Lower leg skin (tissue), 4 donors: ENCODE data around the gene PPP1R12C. TPM values are rescaled to one million over a fixed set of nuclear protein-coding genes. Genes with fewer than 3 reads are reported as not detected.

ENCODE experiments used
- DNase-seq, 2 donors: peaks; one replicate each; pipeline ENCODE4 v3.0.0-alpha.2; 2019; ENCODE audit warnings: low spot score in 2 of 2
- H3K4me3 ChIP-seq: fragments of 200-600 bp; sonication (generic); 2 replicates; pipeline ENCODE4 v1.5.1; 2017; ENCODE audit warnings: mild to moderate bottlenecking, low read depth; ENCODE audit not compliant: poor library complexity, severe bottlenecking
- POLR2A ChIP-seq, 2 donors: fragments of 450-650 bp; IDR thresholded peaks; one replicate each; pipeline ENCODE4 v1.6.1; 2016 to 2017; ENCODE audit warnings: antibody characterized with exemption in 2 of 2, mild to moderate bottlenecking in 1 of 2, moderate library complexity in 1 of 2
- whole genome bisulfite sequencing, 2 donors: methylation state at CpG; one replicate each; pipeline ENCODE4 v1.1.5; 2018; 5-methylcytosine and 5-hydroxymethylcytosine counted together
- intact Hi-C: fragments of 100-400 bp; cut with DNase I; formaldehyde crosslinking; loops from one replicate; pipeline ENCODE4 v1.15.0; 2023; ENCODE audit warnings: low total_unique reads
- total RNA-seq, 4 donors: library from RNA; depleted of rRNA; stranded (reverse); fragments of >200 nt; gene quantifications; one replicate each; pipeline ENCODE4 v1.1.0, GENCODE V29; 2016
- TF ChIP-seq, protein P1 (sequence below), 3 donors: fragments of 450-650 bp; IDR thresholded peaks; one replicate each; pipeline ENCODE4 v1.5.1; 2016; ENCODE audit warnings: antibody characterized with exemption in 3 of 3, mild to moderate bottlenecking in 3 of 3, moderate library complexity in 2 of 3

The PPP1R12C gene
- total RNA-seq, 4 donors from 2014 or later: 55.5 to 103 (median 79.4) TPM

DNA sequence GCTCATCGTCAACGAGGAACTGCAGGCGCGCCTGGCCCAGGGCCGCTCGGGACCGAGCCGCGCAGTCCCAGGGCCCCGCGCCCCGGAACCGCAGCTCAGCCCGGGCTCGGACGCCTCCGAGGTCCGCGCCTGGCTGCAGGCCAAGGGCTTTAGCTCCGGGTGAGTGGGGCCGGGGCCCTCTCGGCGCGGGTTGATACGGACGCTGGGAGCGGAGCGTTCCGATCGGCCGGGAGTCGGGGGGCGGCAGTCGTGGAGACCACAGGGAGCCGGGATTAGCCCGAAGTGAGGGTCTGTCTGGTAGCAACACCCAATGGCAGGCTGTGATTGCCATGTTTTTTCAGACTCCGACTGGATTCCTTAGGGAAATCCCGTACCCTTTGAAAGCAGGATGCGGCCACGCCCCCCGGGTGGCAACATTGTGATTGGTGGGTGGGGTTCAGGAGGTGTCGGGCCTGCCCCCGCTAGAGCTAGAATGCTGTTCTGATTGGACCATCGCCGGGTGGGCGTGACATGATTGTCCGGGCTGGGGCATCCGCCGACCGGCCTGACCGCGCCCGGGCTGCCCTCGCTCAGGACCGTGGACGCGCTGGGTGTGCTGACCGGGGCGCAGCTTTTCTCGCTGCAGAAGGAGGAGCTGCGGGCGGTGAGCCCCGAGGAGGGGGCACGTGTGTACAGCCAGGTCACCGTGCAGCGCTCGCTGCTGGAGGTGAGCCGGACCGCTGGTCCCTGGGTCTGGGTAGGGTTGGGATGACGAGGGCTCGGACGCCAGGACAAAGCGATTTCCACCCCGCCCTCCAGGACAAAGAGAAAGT is 30.5 kb downstream of the PPP1R12C start:
- TF ChIP-seq POLR2A (IDR thresholded peaks at IDR 0.05): no peak
- TF ChIP-seq, protein P1, sequence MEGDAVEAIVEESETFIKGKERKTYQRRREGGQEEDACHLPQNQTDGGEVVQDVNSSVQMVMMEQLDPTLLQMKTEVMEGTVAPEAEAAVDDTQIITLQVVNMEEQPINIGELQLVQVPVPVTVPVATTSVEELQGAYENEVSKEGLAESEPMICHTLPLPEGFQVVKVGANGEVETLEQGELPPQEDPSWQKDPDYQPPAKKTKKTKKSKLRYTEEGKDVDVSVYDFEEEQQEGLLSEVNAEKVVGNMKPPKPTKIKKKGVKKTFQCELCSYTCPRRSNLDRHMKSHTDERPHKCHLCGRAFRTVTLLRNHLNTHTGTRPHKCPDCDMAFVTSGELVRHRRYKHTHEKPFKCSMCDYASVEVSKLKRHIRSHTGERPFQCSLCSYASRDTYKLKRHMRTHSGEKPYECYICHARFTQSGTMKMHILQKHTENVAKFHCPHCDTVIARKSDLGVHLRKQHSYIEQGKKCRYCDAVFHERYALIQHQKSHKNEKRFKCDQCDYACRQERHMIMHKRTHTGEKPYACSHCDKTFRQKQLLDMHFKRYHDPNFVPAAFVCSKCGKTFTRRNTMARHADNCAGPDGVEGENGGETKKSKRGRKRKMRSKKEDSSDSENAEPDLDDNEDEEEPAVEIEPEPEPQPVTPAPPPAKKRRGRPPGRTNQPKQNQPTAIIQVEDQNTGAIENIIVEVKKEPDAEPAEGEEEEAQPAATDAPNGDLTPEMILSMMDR (IDR thresholded peaks at IDR 0.05): no peak
- WGBS, 2 donors: 2 to 3% methylated on average over 21 to 40 of the region's 74 CpGs
- peak; percentile 89 to 98 for DNase-seq
- no peak overlapping the region for H3K4me3 ChIP-seq
- intact Hi-C loops: no loop called here

DNA sequence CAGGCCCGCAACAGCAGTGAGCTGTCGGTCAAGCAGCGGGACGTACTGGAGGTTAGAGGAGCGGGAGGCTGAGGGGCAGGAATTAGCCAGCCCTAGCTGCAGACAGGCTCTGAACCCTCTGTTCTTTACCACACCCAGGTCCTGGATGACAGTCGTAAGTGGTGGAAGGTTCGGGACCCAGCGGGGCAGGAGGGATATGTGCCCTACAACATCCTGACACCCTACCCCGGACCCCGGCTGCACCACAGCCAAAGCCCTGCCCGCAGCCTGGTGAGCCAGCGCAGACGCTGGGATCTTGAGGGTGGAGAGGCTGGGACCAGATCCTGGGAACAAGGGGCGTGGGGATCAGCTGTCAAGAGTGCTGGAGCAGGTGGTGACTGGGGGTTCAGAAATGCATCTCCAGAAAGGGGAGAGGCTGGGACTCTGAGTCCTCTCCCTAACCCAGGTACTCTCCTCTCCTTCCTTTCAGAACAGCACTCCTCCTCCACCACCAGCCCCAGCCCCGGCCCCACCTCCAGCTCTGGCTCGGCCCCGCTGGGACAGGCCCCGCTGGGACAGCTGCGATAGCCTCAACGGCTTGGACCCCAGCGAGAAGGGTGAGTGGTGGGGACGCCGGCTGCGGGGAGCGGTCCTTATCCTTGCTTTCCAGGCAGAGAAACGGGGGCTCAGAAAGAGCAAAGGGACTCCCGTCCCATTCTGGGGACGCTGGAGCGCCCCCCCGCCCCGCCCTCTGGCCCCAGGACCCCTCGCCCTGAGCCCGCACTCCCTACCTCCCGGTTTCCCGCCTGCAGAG is 31.3 kb downstream of the PPP1R12C start:
- intact Hi-C loops: no loop called here
- 33 to 39% methylated on average over 26 to 31 of the region's 35 CpGs for WGBS, 2 donors
- H3K4me3 ChIP-seq: no peak overlapping the region
- TF ChIP-seq, protein P1 (IDR thresholded peaks at IDR 0.05): no peak
- TF ChIP-seq POLR2A (IDR thresholded peaks at IDR 0.05): no peak
- no peak for DNase-seq

DNA sequence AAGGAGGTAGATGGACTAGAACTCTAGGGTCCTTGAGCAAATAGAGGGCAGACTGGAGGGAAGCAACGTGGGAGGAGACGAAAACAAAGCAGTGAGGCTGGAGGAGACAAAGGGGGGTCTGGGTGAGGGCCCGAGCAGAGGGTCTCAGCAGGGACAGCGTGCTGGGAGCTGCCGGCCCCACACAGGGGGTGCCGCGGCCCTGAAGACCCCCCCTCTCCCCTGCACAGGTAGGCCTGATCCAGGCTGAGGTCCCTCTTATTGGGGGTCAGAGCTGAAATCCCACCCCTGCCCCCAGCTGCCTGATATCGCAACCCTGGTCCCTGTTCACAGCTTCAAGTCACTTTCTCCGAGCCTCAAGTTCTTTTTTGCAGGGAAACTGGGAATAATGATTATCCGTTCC is 33.0 kb downstream of the PPP1R12C start:
- WGBS, 2 donors: 87 to 89% methylated on average over 10 of the region's 10 CpGs
- no peak for TF ChIP-seq POLR2A (IDR thresholded peaks at IDR 0.05)
- TF ChIP-seq, protein P1 (IDR thresholded peaks at IDR 0.05): no peak
- no peak overlapping the region for H3K4me3 ChIP-seq
- no peak for DNase-seq
- intact Hi-C loops: no loop called here

DNA sequence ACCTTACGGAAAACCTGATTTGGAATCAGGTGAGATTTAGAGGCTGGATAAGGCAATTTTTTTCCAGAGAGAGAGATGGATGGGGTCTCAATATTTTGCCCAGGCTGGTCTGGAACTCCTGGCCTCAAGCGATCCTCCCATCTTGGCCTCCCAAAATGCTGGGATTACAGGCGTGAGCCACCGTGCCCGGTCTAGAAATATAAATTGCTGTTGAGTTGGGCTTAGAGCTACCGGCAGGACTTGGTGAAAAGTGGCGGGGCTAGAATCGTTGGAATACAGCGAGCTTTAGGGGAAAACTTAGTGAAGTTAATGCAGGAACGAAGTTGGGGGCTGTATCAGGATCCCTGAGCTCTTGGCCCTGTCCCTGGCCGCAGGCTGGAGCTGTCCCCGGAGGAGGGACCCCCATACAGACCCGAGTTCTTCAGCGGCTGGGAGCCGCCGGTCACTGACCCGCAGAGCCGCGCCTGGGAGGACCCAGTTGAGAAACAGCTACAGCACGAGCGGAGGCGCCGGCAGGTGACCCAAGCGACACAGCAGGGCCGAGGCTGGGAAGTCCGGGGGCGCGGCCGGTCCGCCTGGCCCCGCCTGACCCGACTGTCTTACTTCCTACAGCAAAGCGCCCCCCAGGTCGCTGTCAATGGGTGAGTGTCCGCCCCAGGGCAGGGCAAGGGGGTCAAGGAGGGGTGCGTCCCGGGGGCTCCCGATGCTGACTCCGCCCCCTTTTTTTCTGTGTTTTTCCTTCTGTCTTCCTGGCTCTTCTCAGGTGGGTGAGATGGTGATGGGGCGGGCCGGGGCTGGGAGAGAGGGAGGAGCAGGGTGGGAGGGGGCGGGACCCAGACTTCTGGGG is 34.2 kb downstream of the PPP1R12C start:
- H3K4me3 ChIP-seq: no peak overlapping the region
- no peak for DNase-seq
- TF ChIP-seq, protein P1 (IDR thresholded peaks at IDR 0.05): no peak
- no peak for TF ChIP-seq POLR2A (IDR thresholded peaks at IDR 0.05)
- intact Hi-C loops: no loop called here
- 36 to 59% methylated on average over 41 to 42 of the region's 42 CpGs for WGBS, 2 donors

DNA sequence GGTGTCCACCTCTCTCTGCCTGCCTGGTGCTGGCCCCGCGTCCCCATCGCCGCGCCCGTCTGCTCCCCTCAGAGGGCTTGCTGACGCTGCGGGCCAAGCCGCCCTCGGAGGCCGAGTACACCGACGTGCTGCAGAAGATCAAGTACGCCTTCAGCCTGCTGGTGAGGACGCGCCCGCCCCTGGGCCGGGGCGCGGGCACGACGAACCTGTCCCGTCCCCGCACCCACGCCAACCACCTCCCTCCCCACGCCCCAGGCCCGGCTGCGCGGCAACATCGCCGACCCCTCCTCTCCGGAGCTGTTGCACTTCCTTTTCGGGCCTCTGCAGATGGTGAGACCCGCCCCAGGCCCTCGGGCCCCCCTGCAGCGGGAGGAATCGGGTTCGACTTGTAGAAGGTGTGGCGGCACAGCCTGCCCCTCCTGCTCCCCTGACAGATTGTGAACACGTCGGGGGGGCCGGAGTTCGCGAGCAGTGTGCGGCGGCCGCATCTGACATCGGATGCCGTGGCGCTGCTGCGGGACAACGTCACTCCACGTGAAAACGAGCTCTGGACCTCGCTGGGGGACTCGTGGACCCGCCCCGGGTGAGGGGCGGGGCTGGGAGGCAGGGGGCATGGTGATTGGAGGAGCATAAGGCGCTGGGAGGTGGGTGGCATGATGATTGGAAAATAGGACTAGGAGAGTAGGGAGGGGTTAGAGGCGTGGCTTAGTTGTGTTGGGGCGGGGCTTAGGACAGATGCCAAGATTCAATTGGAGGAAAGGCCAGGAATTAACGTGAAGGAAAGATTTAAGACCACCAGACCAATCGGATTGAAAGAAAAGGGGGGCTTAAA is 35.2 kb downstream of the PPP1R12C start:
- intact Hi-C loops: no loop called here
- 4 to 13% methylated on average over 29 to 58 of the region's 64 CpGs for WGBS, 2 donors
- TF ChIP-seq POLR2A (IDR thresholded peaks at IDR 0.05): no peak
- TF ChIP-seq, protein P1 (IDR thresholded peaks at IDR 0.05): no peak

More for the DNA sequence above, 35.2 kb downstream of the PPP1R12C start:
- no peak overlapping the region for H3K4me3 ChIP-seq
- no peak for DNase-seq
